Cardiac fibroblast (primary cell): Measurements from ENCODE around the gene RNASEH2C.
A peak's percentile ranks its signal among the peaks of the same experiment; 100 is the strongest.

ENCODE experiments used
- DNase-seq, 2 donors: peaks; one replicate each; pipeline versions ENCODE4 v3.0.0 to v3.0.0-alpha.2; 2010; ENCODE audit warnings: low read depth in 2 of 2
- H3K4me3 ChIP-seq, 2 donors: replicated peaks in 1 of 2; 1 replicate in 1 of 2; 2 replicates in 1 of 2; pipeline ENCODE4 v1.5.1; 2011; ENCODE audit warnings: low read depth in 2 of 2, low read length in 2 of 2, mild to moderate bottlenecking in 2 of 2, moderate library complexity in 1 of 2
- TF ChIP-seq, protein P1 (sequence below): IDR thresholded peaks from one replicate; pipeline ENCODE4 v1.5.1; 2011; ENCODE audit warnings: low read depth, mild to moderate bottlenecking, low read length, inconsistent platforms

RNASEH2C gene

GRCh38 chr11:65701686-65702085 lies 18.9 kb downstream of the RNASEH2C start:
- TF ChIP-seq, protein P1, sequence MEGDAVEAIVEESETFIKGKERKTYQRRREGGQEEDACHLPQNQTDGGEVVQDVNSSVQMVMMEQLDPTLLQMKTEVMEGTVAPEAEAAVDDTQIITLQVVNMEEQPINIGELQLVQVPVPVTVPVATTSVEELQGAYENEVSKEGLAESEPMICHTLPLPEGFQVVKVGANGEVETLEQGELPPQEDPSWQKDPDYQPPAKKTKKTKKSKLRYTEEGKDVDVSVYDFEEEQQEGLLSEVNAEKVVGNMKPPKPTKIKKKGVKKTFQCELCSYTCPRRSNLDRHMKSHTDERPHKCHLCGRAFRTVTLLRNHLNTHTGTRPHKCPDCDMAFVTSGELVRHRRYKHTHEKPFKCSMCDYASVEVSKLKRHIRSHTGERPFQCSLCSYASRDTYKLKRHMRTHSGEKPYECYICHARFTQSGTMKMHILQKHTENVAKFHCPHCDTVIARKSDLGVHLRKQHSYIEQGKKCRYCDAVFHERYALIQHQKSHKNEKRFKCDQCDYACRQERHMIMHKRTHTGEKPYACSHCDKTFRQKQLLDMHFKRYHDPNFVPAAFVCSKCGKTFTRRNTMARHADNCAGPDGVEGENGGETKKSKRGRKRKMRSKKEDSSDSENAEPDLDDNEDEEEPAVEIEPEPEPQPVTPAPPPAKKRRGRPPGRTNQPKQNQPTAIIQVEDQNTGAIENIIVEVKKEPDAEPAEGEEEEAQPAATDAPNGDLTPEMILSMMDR = no peak
- no peak overlapping the region for H3K4me3 ChIP-seq
- no peak for DNase-seq

- DNase-seq = no peak
- TF ChIP-seq, protein P1 = no peak
- H3K4me3 ChIP-seq = no peak overlapping the region
Observed at GRCh38 chr11:65700399-65700798, 20.2 kb downstream of the RNASEH2C start.

DNA sequence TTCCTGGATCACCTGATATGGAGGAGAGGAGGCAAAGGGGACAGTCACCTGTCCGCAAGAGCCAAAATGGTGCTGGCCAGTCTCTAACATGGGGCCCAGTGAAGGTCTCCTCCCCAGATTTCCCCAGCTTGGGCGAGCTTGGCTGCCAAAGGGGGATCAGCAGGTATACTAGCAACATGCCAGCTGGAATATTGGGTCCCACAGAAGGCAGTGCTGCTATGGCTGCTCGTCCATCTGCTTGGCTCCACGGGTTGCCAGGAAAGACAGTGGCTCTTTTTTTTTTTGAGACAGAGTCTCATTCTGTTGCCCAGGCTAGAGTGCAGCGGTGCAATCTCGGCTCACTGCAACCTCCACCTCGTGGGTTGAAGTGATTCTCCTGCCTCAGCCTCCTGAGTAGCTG lies 21.3 kb downstream of the RNASEH2C start:
- TF ChIP-seq, protein P1 = no peak
- no peak for DNase-seq
- no peak overlapping the region for H3K4me3 ChIP-seq

DNA sequence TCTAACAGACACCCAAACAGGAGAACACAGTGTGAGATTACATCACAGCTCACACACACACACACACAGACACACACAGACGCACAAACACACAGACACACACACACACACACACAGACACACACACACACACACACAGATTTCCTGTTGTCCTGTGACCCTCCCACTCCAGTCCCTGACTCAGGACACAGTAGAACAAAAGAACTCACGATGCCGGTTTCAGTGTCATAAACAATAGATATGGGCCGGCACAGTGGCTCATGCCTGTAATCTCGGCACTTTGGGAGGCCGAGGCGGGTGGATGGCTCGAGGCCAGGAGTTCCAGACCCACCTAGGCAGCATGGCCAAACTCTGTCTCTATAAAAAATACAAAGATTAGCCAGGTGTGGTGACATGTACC lies 22.4 kb downstream of the RNASEH2C start:
- DNase-seq = peak in 1 of 2 donors; percentile 70
- TF ChIP-seq, protein P1 = no peak
- no peak overlapping the region for H3K4me3 ChIP-seq

GRCh38 chr11:65696802-65697552 lies 23.6 kb downstream of the RNASEH2C start:
- DNase-seq = no peak

GRCh38 chr11:65695459-65696241 lies 24.9 kb downstream of the RNASEH2C start:
- H3K4me3 ChIP-seq = no peak overlapping the region
- DNase-seq = peak; percentile 51 to 65
- TF ChIP-seq, protein P1 = no peak

More at GRCh38 chr11:65696802-65697552, 23.6 kb downstream of the RNASEH2C start:
- no peak overlapping the region for H3K4me3 ChIP-seq
- TF ChIP-seq, protein P1 = no peak
